Peyer's patch (tissue), 4 donors: Measurements from ENCODE around the gene ARHGAP18. TPM values are rescaled to one million over a fixed set of nuclear protein-coding genes. Genes with fewer than 3 reads are reported as not detected.
"Not testable (repeated sequence)": the region's sequence is repeated elsewhere in the genome, so short reads cannot be mapped to it uniquely, and the experiment has no call there.

Source experiments
- DNase-seq, 3 donors: peaks; one replicate each; pipeline ENCODE4 v3.0.0-alpha.2; 2017 to 2019
- H3K27ac ChIP-seq, 4 donors: fragments of 200-600 bp; sonication (generic); one replicate each; pipeline ENCODE4 v1.5.1; 2016 to 2019
- H3K27me3 ChIP-seq, 2 donors: fragments of 200-600 bp; sonication (generic); one replicate each; pipeline ENCODE4 v1.5.1; 2019
- H3K36me3 ChIP-seq, 3 donors: fragments of 200-600 bp; sonication (generic); one replicate each; pipeline ENCODE4 v1.5.1; 2016 to 2019
- H3K4me1 ChIP-seq, 4 donors: fragments of 200-600 bp; sonication (generic); one replicate each; pipeline ENCODE4 v1.5.1; 2016 to 2019
- H3K4me3 ChIP-seq, 4 donors: fragments of 200-600 bp; sonication (generic); 1 replicate in 3 of 4; 2 replicates in 1 of 4; pipeline ENCODE4 v1.5.1; 2016 to 2019; ENCODE audit warnings: mild to moderate bottlenecking in 1 of 4
- H3K9me3 ChIP-seq, 4 donors: fragments of 200-600 bp; sonication (generic); one replicate each; pipeline ENCODE4 v1.5.1; 2016 to 2019; ENCODE audit warnings: mild to moderate bottlenecking in 1 of 4
- CTCF ChIP-seq, 6 experiments: fragments of 450-650 bp in 4 of 6; fragments of 200-600 bp in 2 of 6; sonication (generic) in 1 of 6; IDR thresholded peaks; one replicate each; pipeline ENCODE4 v1.5.1; 2017 to 2019; ENCODE audit warnings: antibody characterized with exemption in 6 of 6, mild to moderate bottlenecking in 3 of 6, moderate library complexity in 1 of 6
- POLR2A ChIP-seq, 2 donors: fragments of 450-650 bp; IDR thresholded peaks; one replicate each; pipeline ENCODE4 v1.5.1; 2017; ENCODE audit warnings: antibody characterized with exemption in 2 of 2, mild to moderate bottlenecking in 2 of 2, moderate library complexity in 2 of 2
- total RNA-seq, 4 donors: library from RNA; depleted of rRNA; stranded (reverse); fragments of >200 nt; gene quantifications; one replicate each; pipeline ENCODE4 v1.1.0, GENCODE V29; 2016

Gene ARHGAP18
- total RNA-seq, 4 donors from 2014 or later = 26.1 to 45.4 (median 33.5) TPM

- Histone ChIP-seq H3K36me3 (no peaks in the 10 kb centered on the region), H3K4me1 (no peaks in the 10 kb centered on the region), H3K27me3 (no peaks in the 10 kb centered on the region), H3K27ac (peak overlapping the region in 1 of 4 donors; percentile 12), H3K4me3 (peak overlapping the region in 2 of 4 donors; percentile 0 to 35), H3K9me3 (no peaks in the 10 kb centered on the region)
- no peak for DNase-seq
- TF ChIP-seq CTCF (IDR thresholded peaks at IDR 0.05) = peak in 5 of 6 experiments; percentile 15 to 73 (median 68)
- TF ChIP-seq POLR2A (IDR thresholded peaks at IDR 0.05) = no peak
Observed at GRCh38 chr6:129575378-129576118, 134.4 kb downstream of the ARHGAP18 start.

- H3K27ac ChIP-seq, H3K36me3 ChIP-seq, H3K9me3 ChIP-seq, H3K4me1 ChIP-seq, H3K4me3 ChIP-seq, H3K27me3 ChIP-seq, DNase-seq: not testable (repeated sequence)
Observed at GRCh38 chr6:129574605-129575004, 135.4 kb downstream of the ARHGAP18 start.

GRCh38 chr6:129570929-129571328 lies 139.0 kb downstream of the ARHGAP18 start:
- not testable (repeated sequence) for H3K36me3 ChIP-seq, H3K27me3 ChIP-seq, H3K4me1 ChIP-seq, H3K27ac ChIP-seq, H3K4me3 ChIP-seq, H3K9me3 ChIP-seq, DNase-seq

- no peak overlapping the region for H3K4me3 ChIP-seq
- no peaks in the 10 kb centered on the region for H3K27me3 ChIP-seq
- H3K9me3 ChIP-seq = no peaks in the 10 kb centered on the region
- no peak for DNase-seq
- H3K36me3 ChIP-seq = no peaks in the 10 kb centered on the region
- no peak overlapping the region for H3K27ac ChIP-seq
- H3K4me1 ChIP-seq = no peaks in the 10 kb centered on the region
- TF ChIP-seq CTCF (IDR thresholded peaks at IDR 0.05) (no peak), POLR2A (IDR thresholded peaks at IDR 0.05) (no peak)
Observed at GRCh38 chr6:129568015-129568414, 142.0 kb downstream of the ARHGAP18 start.

GRCh38 chr6:129567374-129567773 lies 142.6 kb downstream of the ARHGAP18 start:
- H3K9me3 ChIP-seq = no peaks in the 10 kb centered on the region
- no peak for DNase-seq
- H3K27ac ChIP-seq = no peak overlapping the region
- TF ChIP-seq CTCF (IDR thresholded peaks at IDR 0.05) (peak in 3 of 6 experiments; percentile 18 to 29 (median 23)), POLR2A (IDR thresholded peaks at IDR 0.05) (no peak)
- H3K4me1 ChIP-seq = no peaks in the 10 kb centered on the region
- H3K4me3 ChIP-seq = no peak overlapping the region
- H3K36me3 ChIP-seq = no peaks in the 10 kb centered on the region
- H3K27me3 ChIP-seq = no peaks in the 10 kb centered on the region

GRCh38 chr6:129565811-129566210 lies 144.2 kb downstream of the ARHGAP18 start:
- H3K27ac ChIP-seq = no peak overlapping the region
- no peaks in the 10 kb centered on the region for H3K36me3 ChIP-seq
- H3K27me3 ChIP-seq = no peaks in the 10 kb centered on the region
- H3K4me3 ChIP-seq = no peak overlapping the region
- TF ChIP-seq CTCF (IDR thresholded peaks at IDR 0.05) (no peak), POLR2A (IDR thresholded peaks at IDR 0.05) (no peak)
- no peaks in the 10 kb centered on the region for H3K4me1 ChIP-seq
- no peak for DNase-seq
- no peaks in the 10 kb centered on the region for H3K9me3 ChIP-seq

- H3K4me1 ChIP-seq = no peaks in the 10 kb centered on the region
- H3K27ac ChIP-seq = no peak overlapping the region
- no peaks in the 10 kb centered on the region for H3K36me3 ChIP-seq
- DNase-seq = no peak
- H3K27me3 ChIP-seq = no peaks in the 10 kb centered on the region
- H3K4me3 ChIP-seq = no peak overlapping the region
- no peaks in the 10 kb centered on the region for H3K9me3 ChIP-seq
- TF ChIP-seq POLR2A (IDR thresholded peaks at IDR 0.05) = no peak
- no peak for TF ChIP-seq CTCF (IDR thresholded peaks at IDR 0.05)
Observed at GRCh38 chr6:129565366-129565765, 144.6 kb downstream of the ARHGAP18 start.
